GM19099 (cell line): ENCODE measurements around the gene CACNA1S.

Source experiments
- POLR2A ChIP-seq: IDR thresholded peaks from 3 replicates; pipeline ENCODE4 v1.6.1; 2011; ENCODE audit warnings: low read depth; ENCODE audit not compliant: insufficient read length; ENCODE audit errors: extremely low read depth

CACNA1S gene

GRCh38 chr1:201028461-201028889, 83.8 kb downstream of the CACNA1S start:
- no peak for TF ChIP-seq POLR2A

- TF ChIP-seq POLR2A, result no peak
These were observed 85.4 kb downstream of the CACNA1S start for GRCh38 chr1:201026836-201027235.

- no peak for TF ChIP-seq POLR2A
These were observed 86.0 kb downstream of the CACNA1S start for GRCh38 chr1:201026234-201026633.

- no peak for TF ChIP-seq POLR2A
These were observed 86.6 kb downstream of the CACNA1S start for GRCh38 chr1:201025571-201026002.

GRCh38 chr1:201024625-201024998, 87.6 kb downstream of the CACNA1S start:
- TF ChIP-seq POLR2A, result no peak

- no peak for TF ChIP-seq POLR2A
These were observed 88.2 kb downstream of the CACNA1S start for GRCh38 chr1:201023920-201024624.

GRCh38 chr1:201023517-201023902, 88.7 kb downstream of the CACNA1S start, which contains the start of gene KIF21B:
TSS of gene KIF21B (minus strand) at chr1:201023714. CDS start at chr1:201023383, 331 bp downstream.
- peak; percentile 70 for TF ChIP-seq POLR2A

GRCh38 chr1:201022820-201023516, 89.3 kb downstream of the CACNA1S start:
- peak; percentile 26 for TF ChIP-seq POLR2A

- TF ChIP-seq POLR2A, result no peak
These were observed 89.8 kb downstream of the CACNA1S start for GRCh38 chr1:201022493-201022819.

- peak; percentile 36 for TF ChIP-seq POLR2A
These were observed 90.4 kb downstream of the CACNA1S start for GRCh38 chr1:201021630-201022492.

- TF ChIP-seq POLR2A, result no peak
These were observed 91.3 kb downstream of the CACNA1S start for GRCh38 chr1:201020721-201021629.

- no peak for TF ChIP-seq POLR2A
These were observed 92.1 kb downstream of the CACNA1S start for GRCh38 chr1:201020040-201020591.

GRCh38 chr1:201019321-201019977, 92.8 kb downstream of the CACNA1S start:
- peak; percentile 62 for TF ChIP-seq POLR2A

GRCh38 chr1:201017828-201018163, 94.4 kb downstream of the CACNA1S start:
- no peak for TF ChIP-seq POLR2A
